HG03575 (cell line): Measurements from ENCODE around the gene GRAMD1A.
"Not testable (repeated sequence)": the region's sequence is repeated elsewhere in the genome, so short reads cannot be mapped to it uniquely, and the experiment has no call there.

ENCODE experiments used
- ATAC-seq: cut with Tn5 transposase; IDR thresholded peaks from one replicate; pipeline ENCODE4 v1.9.1; 2021; ENCODE audit not compliant: unreplicated experiment, insufficient number of reproducible peaks, low FRiP score; ENCODE audit errors: extremely low read depth

GRAMD1A gene

GRCh38 chr19:35043906-35044305 is 43.8 kb downstream of the GRAMD1A start:
- no peak for ATAC-seq

GRCh38 chr19:35044317-35045117 is 44.4 kb downstream of the GRAMD1A start:
- no peak for ATAC-seq

- ATAC-seq, result no peak
Observed at GRCh38 chr19:35045667-35046300, 45.7 kb downstream of the GRAMD1A start.

DNA sequence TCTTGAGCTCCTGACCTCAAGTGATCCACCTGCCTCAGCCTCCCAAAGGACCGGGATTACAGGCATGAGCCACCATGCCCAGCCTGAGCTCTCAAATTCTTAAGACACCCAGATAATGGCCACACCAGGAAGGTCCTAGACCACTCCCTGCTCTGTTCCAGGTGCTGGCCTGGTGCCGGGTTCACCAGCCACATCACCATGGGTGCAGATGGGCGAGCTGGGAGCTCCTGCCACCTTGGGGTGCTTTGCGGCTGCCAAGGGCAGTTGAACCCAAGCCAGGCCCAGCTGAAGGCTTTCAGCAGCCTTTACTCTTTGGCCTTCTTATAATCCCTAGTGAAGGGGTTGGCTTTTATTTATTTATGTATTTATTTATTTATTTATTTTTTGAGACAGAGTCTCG is 46.3 kb downstream of the GRAMD1A start:
- ATAC-seq, result no peak

DNA sequence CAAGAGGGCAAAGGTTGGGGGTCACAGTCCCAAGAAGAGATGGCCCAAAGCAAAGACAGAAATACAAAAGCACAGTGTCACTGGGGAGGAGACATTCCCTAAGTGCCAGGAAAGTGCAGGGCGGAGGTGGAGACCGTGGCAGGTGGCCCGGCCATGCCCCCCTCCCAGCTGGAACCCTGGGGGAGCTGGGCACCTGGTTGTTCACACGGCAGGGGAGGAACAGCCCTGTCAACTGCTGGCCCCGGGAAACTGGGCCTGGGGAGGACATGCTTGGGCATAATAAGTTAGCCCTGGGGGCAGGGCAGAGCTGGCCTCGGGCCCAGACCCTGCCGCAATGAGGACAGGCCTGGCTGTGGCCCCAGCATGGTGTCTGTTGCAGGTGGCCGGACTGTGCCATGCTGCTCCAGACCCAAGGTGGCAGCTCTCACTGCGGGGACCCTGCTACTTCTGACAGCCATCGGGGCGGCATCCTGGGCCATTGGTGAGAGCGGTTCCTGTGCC is 48.8 kb downstream of the GRAMD1A start:
- no peak for ATAC-seq

- no peak for ATAC-seq
Observed at GRCh38 chr19:35049456-35049855, 49.3 kb downstream of the GRAMD1A start.

- not testable (repeated sequence) for ATAC-seq
Observed at GRCh38 chr19:35050662-35051061, 50.5 kb downstream of the GRAMD1A start.

DNA sequence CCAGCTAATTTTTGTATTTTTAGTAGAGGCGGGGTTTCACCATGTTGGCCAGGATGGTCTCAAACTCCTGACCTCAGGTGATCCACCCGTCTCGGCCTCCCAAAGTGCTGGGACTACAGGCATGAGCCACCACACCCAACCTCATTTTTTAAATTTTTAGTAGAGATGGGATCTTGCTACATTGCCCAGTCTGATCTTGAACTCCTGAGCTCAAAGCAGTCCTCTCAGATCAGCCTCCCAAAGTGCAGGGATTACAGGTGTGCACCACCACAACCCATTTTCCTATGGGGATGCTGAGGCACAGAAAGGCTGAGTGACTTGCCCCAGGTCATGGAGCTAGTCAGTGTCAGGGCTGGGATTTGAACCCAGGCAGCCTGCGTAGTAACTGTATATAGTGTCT is 51.1 kb downstream of the GRAMD1A start:
- not testable (repeated sequence) for ATAC-seq

- no peak for ATAC-seq
Observed at GRCh38 chr19:35051796-35052195, 51.7 kb downstream of the GRAMD1A start.

DNA sequence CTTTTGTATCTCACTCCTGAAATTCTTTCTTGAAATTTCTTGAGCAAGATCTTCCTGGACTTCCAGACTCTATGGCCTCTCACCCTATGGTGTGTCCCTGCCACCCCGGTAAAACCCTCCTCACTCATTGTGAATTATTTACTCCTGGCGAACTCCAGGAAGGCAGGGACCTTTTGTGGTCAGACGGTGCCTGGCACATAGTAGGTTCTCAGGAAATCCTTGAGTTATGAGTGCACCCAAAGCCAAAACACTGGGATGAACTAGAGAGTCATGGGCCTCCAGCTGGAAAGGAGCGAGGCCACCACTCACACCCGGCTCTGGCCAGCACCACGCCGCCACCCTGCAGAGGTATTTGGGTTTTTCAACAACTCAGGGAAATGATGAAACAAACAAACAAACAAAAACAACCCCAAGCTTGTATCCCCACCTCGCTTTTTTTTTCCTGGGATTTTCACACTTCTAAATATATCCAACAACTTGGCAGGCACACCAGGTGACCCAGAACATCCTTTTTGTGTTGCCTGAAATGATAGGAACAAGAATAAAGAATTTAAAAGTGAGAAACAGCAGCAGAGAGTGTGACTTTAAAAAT is 52.6 kb downstream of the GRAMD1A start:
- ATAC-seq, result no peak

DNA sequence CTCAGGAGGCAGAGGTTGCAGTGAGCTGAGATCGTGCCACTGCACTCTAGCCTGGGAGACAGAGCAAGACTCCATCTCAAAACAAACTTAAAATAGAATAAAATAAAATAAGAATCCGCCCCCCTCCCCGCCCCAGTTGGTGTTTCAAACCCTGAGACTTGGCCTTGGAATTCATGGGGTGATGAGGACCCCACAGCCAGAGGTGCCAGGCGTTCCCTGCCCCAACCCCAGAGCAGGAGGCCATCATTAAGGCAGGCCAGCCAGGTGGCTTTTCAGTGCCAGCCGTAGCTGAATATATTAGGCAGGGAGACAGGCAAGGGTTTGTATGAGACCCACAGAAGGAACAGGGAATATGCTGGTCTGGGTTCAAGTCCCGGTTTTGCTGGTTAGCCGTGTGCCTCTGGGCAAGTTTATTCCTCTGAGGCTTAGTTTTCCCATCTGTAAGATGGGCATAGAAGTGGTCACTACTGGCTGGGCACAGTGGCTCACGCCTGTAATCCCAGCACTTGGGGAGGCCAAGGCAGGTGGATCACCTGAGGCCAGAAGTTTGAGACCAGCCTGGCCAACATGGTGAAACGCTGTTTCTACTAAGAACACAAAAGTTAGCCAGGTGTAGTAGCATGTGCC is 53.7 kb downstream of the GRAMD1A start:
- no peak for ATAC-seq

DNA sequence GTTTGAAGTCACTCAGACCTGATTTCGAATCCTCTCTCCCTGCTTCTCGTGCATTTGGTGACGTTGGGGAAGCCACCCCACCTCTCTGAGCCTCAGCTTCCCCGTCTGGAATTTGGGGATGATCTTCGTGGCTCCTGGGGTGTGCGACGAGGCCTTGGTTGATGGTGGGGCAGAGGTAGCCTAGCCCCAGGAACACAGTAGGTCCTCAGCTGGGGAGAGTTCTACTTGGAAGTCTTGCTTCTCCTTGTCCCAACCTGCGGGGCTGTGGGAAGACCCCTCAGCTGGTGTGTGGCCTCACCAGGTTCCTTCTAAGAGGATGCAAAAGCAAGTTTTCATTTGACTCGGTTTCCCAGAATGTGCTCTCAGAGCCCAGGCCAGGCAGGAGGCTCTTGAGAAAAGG is 54.5 kb downstream of the GRAMD1A start:
- no peak for ATAC-seq

DNA sequence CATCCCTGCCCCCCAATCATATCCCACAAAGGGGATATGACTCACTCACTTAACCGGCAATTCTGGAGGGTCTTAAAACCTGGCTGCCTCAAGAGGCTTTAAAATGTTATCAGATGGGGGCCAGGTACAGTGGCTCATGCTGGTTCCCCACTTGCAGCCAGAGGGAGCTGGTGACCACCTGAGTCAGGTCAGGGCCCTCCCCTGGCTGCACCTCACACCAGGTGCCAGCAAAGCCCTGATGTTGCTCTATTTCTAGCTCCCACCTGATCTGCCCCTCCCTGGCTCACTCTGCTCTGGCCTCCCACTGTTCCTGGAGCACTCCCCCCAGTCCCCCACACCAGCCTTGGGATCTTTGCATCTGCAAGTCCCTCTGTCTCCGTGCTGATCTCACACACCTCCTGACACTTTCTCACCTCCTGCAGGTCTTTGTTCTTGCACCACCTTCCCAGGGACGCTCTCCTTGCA is 55.6 kb downstream of the GRAMD1A start:
- no peak for ATAC-seq

DNA sequence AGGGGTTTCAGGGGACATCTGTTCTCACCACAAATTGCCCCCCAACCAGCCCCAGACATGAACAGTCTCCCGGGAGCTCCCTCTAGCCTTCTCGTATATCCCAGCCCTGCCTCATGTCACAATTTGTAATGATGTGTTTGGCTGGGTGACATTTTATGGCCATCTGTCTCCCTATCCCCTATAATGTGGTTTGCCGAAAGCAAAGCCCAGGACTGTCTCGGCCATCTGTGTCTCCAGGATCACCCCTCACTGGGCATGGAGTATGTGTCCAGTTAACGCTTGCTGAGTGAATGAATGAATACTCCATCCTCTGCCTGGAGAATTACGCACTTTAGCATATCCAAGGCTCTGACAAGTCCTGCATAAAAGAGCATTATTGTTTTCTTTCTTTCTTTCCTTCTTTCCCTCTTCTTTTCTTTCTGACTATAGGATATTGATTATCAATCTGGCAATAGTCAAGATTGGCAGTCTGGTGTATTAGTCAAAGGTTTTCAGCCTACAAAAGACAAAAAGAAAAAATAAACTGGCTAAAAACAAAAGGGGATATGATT is 56.5 kb downstream of the GRAMD1A start:
- no peak for ATAC-seq

DNA sequence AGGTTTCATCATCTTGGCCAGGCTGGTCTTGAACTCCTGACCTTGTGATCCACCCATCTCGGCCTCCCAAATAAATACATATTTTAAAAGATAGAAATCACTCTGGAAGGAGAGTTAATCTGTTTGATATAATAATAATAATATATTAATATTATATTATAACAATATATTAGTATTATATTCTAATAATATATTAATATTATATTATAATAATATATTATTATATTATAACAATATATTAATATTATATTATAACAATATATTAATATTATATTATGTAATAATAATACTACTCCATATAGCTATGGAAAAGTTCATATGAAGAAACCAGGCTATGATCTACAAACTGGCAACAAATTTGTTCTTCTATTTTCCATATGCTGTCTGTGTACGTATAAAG is 58.2 kb downstream of the GRAMD1A start:
- ATAC-seq, result no peak

DNA sequence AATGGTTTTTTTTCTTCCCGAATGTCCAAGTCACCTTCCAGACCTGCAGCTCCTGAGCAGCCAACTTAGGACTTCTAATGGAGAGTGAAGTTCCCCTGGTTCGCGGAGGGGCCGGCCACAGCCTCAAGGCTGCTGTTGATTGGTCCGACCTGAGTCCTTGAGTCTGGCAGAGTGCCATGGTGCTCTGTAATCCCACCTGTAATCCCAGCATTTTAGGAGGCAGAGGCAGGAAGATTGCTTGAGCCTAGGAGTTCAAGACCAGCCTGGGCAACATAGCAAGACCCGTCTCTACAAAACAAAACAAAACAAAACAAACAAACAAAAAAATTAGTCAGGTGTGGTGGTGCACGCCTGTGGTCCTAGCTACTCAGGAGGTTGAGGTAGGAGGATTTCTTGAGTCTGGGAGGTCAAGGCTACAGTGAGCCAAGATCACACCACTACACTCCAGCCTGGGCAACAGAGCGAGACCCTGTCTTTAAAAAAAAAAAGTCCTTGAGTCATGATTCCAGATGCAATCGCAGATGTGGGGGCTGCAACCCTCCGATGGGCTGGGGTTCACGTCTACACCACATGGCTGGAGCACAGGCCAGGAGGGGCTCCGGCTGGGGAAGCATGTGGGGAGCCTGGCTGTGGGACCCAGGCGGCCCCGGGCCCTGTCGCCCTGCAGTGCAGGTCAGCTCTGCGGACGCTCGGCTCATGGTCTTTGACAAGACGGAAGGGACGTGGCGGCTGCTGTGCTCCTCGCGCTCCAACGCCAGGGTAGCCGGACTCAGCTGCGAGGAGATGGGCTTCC is 59.1 kb downstream of the GRAMD1A start:
- no peak for ATAC-seq

GRCh38 chr19:35059799-35060091 is 59.6 kb downstream of the GRAMD1A start:
- ATAC-seq, result no peak

GRCh38 chr19:35060160-35060855 is 60.2 kb downstream of the GRAMD1A start:
- no peak for ATAC-seq
